Activated T-helper 17 cell treated with anti-CD3 and anti-CD28 coated beads, Interleukin-2, amount 50 U/mL, for 72 hours (primary cell): ENCODE data around the gene LYZL2. TPM values are rescaled to one million over a fixed set of nuclear protein-coding genes. Genes with fewer than 3 reads are reported as not detected.
"Not testable (repeated sequence)": the region's sequence is repeated elsewhere in the genome, so short reads cannot be mapped to it uniquely, and the experiment has no call there.

Experiments used
- ATAC-seq: fragments of 150-1000 bp; cut with Tn5 transposase; replicated peaks from 2 replicates; pipeline ENCODE4 v1.10.0; 2021; ENCODE audit warnings: mild to moderate bottlenecking, moderate library complexity
- H3K27ac Mint-ChIP-seq: one replicate; pipeline ENCODE4 v1.8.0; 2022; ENCODE audit warnings: mixed read lengths
- H3K27me3 Mint-ChIP-seq: one replicate; pipeline ENCODE4 v1.8.0; 2022; ENCODE audit warnings: mixed read lengths
- H3K36me3 Mint-ChIP-seq: one replicate; pipeline ENCODE4 v1.8.0; 2022; ENCODE audit warnings: low read depth, mild to moderate bottlenecking, mixed read lengths
- H3K4me1 Mint-ChIP-seq: one replicate; pipeline ENCODE4 v1.8.0; 2022; ENCODE audit warnings: mixed read lengths
- H3K4me3 Mint-ChIP-seq: one replicate; pipeline ENCODE4 v1.8.0; 2022; ENCODE audit warnings: mild to moderate bottlenecking, mixed read lengths
- H3K9me3 Mint-ChIP-seq: one replicate; pipeline ENCODE4 v1.8.0; 2022; ENCODE audit warnings: mixed read lengths
- total RNA-seq, 2 donors: library from RNA; stranded (reverse); gene quantifications; one replicate each; pipeline ENCODE4 v1.2.3, GENCODE V29; 2022

LYZL2 gene
- total RNA-seq, 2 donors from 2014 or later = not detected

DNA sequence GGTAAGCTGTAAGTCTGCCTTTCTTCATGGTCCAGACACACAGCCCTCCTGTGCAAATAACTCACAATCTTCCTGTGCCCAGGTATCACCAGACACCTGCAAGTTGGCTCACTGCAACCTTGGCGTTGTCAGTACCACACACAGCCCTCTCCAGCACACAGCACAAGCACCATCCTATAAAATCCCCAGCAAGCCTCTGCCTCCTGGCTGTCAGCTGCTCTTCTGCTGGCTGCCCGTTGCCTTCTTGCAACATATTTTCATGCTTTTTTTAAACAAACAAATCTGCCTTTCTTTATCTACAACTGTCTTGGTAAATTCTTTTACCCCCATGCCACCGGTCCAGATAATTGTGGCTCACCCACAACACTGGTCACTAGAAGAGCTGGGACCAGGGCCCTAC lies 36.8 kb downstream of the LYZL2 start:
- not testable (repeated sequence) for ATAC-seq, H3K36me3 Mint-ChIP-seq, H3K9me3 Mint-ChIP-seq, H3K4me1 Mint-ChIP-seq, H3K4me3 Mint-ChIP-seq, H3K27ac Mint-ChIP-seq
- H3K27me3 Mint-ChIP-seq = peaks cover 19% of the 10 kb centered on the region

DNA sequence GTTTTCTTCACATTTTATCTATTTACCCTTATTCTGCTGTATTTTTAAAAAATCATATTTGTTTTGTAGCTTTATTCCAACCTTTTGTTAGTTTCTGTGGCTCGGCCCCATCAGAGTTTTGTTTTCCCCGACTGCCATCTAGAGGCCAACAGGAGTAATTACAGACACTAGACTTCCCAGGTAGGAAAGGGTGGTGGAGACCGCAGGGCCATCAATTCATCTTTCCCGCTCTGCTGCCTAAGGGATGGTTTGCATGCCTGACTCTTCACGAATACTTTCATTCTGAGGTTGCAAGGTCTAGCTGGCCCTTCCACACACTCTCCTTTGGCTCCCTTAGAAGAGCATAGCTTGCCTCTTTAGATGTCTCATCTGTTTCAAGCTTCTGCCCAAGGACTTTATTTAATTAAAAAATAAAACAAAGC lies 38.3 kb downstream of the LYZL2 start:
- Mint-ChIP-seq H3K27ac (no peak overlapping the region), H3K4me1 (peaks cover 4% of the 10 kb centered on the region), H3K4me3 (no peak overlapping the region), H3K9me3 (no peaks in the 10 kb centered on the region), H3K27me3 (peaks cover 16% of the 10 kb centered on the region), H3K36me3 (no peaks in the 10 kb centered on the region)
- ATAC-seq = peak; percentile 56

DNA sequence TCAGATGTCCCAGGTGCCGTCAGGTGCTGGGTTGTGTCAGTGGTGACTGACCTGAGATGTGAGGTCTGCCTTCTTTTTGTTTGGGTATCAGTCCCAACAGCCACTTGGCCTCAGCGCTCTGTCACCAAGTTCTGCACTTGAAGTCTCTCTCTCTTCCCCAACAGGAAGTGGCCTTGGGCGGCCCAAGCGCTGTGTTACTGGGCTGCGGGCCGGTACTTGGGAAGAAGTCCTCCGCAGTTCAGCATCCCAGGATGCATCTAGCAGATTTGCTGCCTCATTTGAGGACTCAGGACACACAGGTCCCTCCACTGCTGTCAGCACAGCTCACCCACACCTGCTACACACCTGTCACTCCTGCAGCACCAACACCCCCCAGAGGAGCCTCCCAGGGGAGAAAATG lies 40.1 kb downstream of the LYZL2 start:
- H3K4me1 Mint-ChIP-seq = peaks cover 4% of the 10 kb centered on the region
- H3K36me3 Mint-ChIP-seq = no peaks in the 10 kb centered on the region
- peaks cover 9% of the 10 kb centered on the region for H3K27me3 Mint-ChIP-seq
- no peak for ATAC-seq
- no peak overlapping the region for H3K27ac Mint-ChIP-seq
- H3K4me3 Mint-ChIP-seq = no peak overlapping the region
- H3K9me3 Mint-ChIP-seq = no peaks in the 10 kb centered on the region

- ATAC-seq = peak; percentile 61
- H3K9me3 Mint-ChIP-seq = no peaks in the 10 kb centered on the region
- H3K36me3 Mint-ChIP-seq = no peaks in the 10 kb centered on the region
- H3K4me1 Mint-ChIP-seq = peaks cover 8% of the 10 kb centered on the region
- no peaks in the 10 kb centered on the region for H3K27me3 Mint-ChIP-seq
- H3K27ac Mint-ChIP-seq = no peak overlapping the region
- no peak overlapping the region for H3K4me3 Mint-ChIP-seq
These were observed 42.0 kb downstream of the LYZL2 start for GRCh38 chr10:30587522-30588031.

DNA sequence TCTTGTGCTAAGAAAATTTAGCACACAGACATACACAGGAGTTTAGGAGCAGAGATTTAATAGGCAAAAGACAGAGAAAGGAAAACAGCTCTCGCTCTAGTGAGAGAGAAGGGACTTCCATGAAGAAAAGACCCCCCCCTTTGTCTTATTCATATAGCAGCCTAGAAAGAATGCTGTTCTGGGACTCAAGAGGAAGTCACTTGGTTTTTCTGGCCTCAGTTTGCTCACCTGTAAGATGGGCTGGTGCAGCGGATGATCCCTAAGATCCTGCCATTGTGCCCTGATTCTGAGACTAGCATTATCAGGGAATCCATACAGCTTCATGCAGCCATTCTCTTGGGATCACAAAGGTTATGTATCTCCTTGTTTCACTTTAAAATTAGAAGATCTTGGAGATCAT lies 42.7 kb downstream of the LYZL2 start:
- no peaks in the 10 kb centered on the region for H3K36me3 Mint-ChIP-seq
- no peaks in the 10 kb centered on the region for H3K9me3 Mint-ChIP-seq
- no peak for ATAC-seq
- no peaks in the 10 kb centered on the region for H3K27me3 Mint-ChIP-seq
- peaks cover 8% of the 10 kb centered on the region for H3K4me1 Mint-ChIP-seq
- H3K27ac Mint-ChIP-seq = no peak overlapping the region
- no peak overlapping the region for H3K4me3 Mint-ChIP-seq

DNA sequence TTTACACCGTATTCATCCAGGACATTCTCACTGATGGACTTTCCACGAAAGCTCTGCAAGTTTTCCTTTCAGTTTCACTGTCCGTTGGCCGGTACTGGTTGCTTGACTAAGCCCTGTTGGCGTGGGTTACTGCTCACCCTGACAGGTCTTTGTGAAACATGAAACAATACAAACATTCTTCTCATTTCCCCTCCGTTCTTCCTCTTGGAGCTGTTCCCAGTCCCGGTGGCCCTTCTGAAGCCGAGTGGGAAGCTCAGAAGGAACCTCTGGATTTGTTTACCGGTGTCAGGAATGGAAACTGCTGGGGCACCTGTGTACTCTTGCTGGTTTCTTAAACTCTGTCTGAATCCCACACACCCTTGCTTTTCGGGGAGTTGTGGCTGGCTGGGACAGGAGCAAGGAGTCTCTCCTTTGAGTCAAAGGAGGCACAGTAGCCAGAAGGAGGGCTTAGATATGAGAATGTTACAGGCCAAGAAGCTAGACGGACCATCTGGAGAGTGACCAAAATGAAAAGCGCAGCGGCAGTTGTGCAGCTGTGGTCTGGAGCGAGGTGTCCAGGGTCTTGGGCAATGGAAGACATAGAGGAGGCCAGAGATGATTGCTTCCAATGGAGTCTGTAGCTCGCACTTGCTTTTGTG lies 45.7 kb downstream of the LYZL2 start:
- peak; percentile 66 for ATAC-seq

GRCh38 chr10:30581779-30582380 lies 47.7 kb downstream of the LYZL2 start:
- peaks cover 2% of the 10 kb centered on the region for H3K27me3 Mint-ChIP-seq
- no peak for ATAC-seq
- peaks cover 4% of the 10 kb centered on the region for H3K4me1 Mint-ChIP-seq
- no peaks in the 10 kb centered on the region for H3K9me3 Mint-ChIP-seq
- H3K36me3 Mint-ChIP-seq = no peaks in the 10 kb centered on the region
- no peak overlapping the region for H3K27ac Mint-ChIP-seq
- H3K4me3 Mint-ChIP-seq = no peak overlapping the region

More for the DNA sequence above, 45.7 kb downstream of the LYZL2 start:
- peak overlapping the region; percentile 53 for H3K4me3 Mint-ChIP-seq
- H3K36me3 Mint-ChIP-seq = no peaks in the 10 kb centered on the region
- peak overlapping the region; percentile 11 for H3K27ac Mint-ChIP-seq
- no peaks in the 10 kb centered on the region for H3K27me3 Mint-ChIP-seq
- H3K9me3 Mint-ChIP-seq = no peaks in the 10 kb centered on the region
- H3K4me1 Mint-ChIP-seq = peaks cover 4% of the 10 kb centered on the region

GRCh38 chr10:30580676-30581075 lies 48.9 kb downstream of the LYZL2 start:
- ATAC-seq = no peak
- no peaks in the 10 kb centered on the region for H3K36me3 Mint-ChIP-seq
- H3K4me3 Mint-ChIP-seq = no peak overlapping the region

GRCh38 chr10:30580241-30580640 lies 49.3 kb downstream of the LYZL2 start:
- ATAC-seq = no peak
- no peaks in the 10 kb centered on the region for H3K36me3 Mint-ChIP-seq
- H3K9me3 Mint-ChIP-seq = no peaks in the 10 kb centered on the region
- no peak overlapping the region for H3K4me3 Mint-ChIP-seq
- no peak overlapping the region for H3K27ac Mint-ChIP-seq
- H3K27me3 Mint-ChIP-seq = peaks cover 7% of the 10 kb centered on the region
- peaks cover 4% of the 10 kb centered on the region for H3K4me1 Mint-ChIP-seq

More at GRCh38 chr10:30580676-30581075, 48.9 kb downstream of the LYZL2 start:
- peaks cover 7% of the 10 kb centered on the region for H3K27me3 Mint-ChIP-seq
- no peaks in the 10 kb centered on the region for H3K9me3 Mint-ChIP-seq
- peaks cover 4% of the 10 kb centered on the region for H3K4me1 Mint-ChIP-seq
- H3K27ac Mint-ChIP-seq = no peak overlapping the region

- H3K27ac Mint-ChIP-seq = no peak overlapping the region
- H3K9me3 Mint-ChIP-seq = no peaks in the 10 kb centered on the region
- no peak for ATAC-seq
- no peaks in the 10 kb centered on the region for H3K36me3 Mint-ChIP-seq
- peaks cover 7% of the 10 kb centered on the region for H3K27me3 Mint-ChIP-seq
- H3K4me1 Mint-ChIP-seq = peaks cover 4% of the 10 kb centered on the region
- no peak overlapping the region for H3K4me3 Mint-ChIP-seq
These were observed 50.0 kb downstream of the LYZL2 start for GRCh38 chr10:30579574-30579973.

GRCh38 chr10:30577048-30577447 lies 52.5 kb downstream of the LYZL2 start:
- ATAC-seq = no peak

GRCh38 chr10:30576641-30577040 lies 52.9 kb downstream of the LYZL2 start:
- Mint-ChIP-seq H3K27me3 (peaks cover 11% of the 10 kb centered on the region), H3K36me3 (no peaks in the 10 kb centered on the region), H3K27ac (no peak overlapping the region), H3K4me3 (no peak overlapping the region), H3K9me3 (no peaks in the 10 kb centered on the region), H3K4me1 (no peaks in the 10 kb centered on the region)
- ATAC-seq = no peak

More at GRCh38 chr10:30577048-30577447, 52.5 kb downstream of the LYZL2 start:
- H3K4me1 Mint-ChIP-seq = no peaks in the 10 kb centered on the region
- H3K36me3 Mint-ChIP-seq = no peaks in the 10 kb centered on the region
- H3K9me3 Mint-ChIP-seq = no peaks in the 10 kb centered on the region
- H3K27ac Mint-ChIP-seq = no peak overlapping the region
- no peak overlapping the region for H3K4me3 Mint-ChIP-seq
- peaks cover 11% of the 10 kb centered on the region for H3K27me3 Mint-ChIP-seq

GRCh38 chr10:30574432-30574796 lies 55.1 kb downstream of the LYZL2 start:
- Mint-ChIP-seq H3K4me1 (no peaks in the 10 kb centered on the region), H3K27me3 (peaks cover 11% of the 10 kb centered on the region), H3K36me3 (no peaks in the 10 kb centered on the region), H3K4me3 (no peak overlapping the region), H3K9me3 (no peaks in the 10 kb centered on the region), H3K27ac (no peak overlapping the region)
- ATAC-seq = no peak

GRCh38 chr10:30573721-30574431 lies 55.7 kb downstream of the LYZL2 start:
- no peaks in the 10 kb centered on the region for H3K9me3 Mint-ChIP-seq
- no peaks in the 10 kb centered on the region for H3K4me1 Mint-ChIP-seq
- H3K36me3 Mint-ChIP-seq = no peaks in the 10 kb centered on the region
- ATAC-seq = no peak
- no peak overlapping the region for H3K4me3 Mint-ChIP-seq
- H3K27ac Mint-ChIP-seq = no peak overlapping the region
- H3K27me3 Mint-ChIP-seq = peaks cover 11% of the 10 kb centered on the region

GRCh38 chr10:30565449-30565848 lies 64.1 kb downstream of the LYZL2 start:
- peaks cover 13% of the 10 kb centered on the region for H3K27me3 Mint-ChIP-seq
- no peaks in the 10 kb centered on the region for H3K36me3 Mint-ChIP-seq
- H3K4me1 Mint-ChIP-seq = peaks cover 4% of the 10 kb centered on the region
- H3K9me3 Mint-ChIP-seq = no peaks in the 10 kb centered on the region
- no peak for ATAC-seq
- H3K27ac Mint-ChIP-seq = no peak overlapping the region
- no peak overlapping the region for H3K4me3 Mint-ChIP-seq
